Ramos (cell line): Measurements from ENCODE around the gene PRR19.
"Not testable (repeated sequence)": the region's sequence is repeated elsewhere in the genome, so short reads cannot be mapped to it uniquely, and the experiment has no call there.

Experiments used
- in situ Hi-C: fragments of 300-500 bp; cut with MboI; formaldehyde crosslinking; loops from one replicate; pipeline ENCODE4 v1.14.3; 2022; ENCODE audit warnings: low sequenced_read_pairs; ENCODE audit not compliant: unreplicated experiment

PRR19 gene

GRCh38 chr19:42335374-42335936, 33.5 kb downstream of the PRR19 start:
- in situ Hi-C loops: no loop called here

- in situ Hi-C loops: no loop called here
These were observed 34.0 kb downstream of the PRR19 start for GRCh38 chr19:42335971-42336370.

DNA sequence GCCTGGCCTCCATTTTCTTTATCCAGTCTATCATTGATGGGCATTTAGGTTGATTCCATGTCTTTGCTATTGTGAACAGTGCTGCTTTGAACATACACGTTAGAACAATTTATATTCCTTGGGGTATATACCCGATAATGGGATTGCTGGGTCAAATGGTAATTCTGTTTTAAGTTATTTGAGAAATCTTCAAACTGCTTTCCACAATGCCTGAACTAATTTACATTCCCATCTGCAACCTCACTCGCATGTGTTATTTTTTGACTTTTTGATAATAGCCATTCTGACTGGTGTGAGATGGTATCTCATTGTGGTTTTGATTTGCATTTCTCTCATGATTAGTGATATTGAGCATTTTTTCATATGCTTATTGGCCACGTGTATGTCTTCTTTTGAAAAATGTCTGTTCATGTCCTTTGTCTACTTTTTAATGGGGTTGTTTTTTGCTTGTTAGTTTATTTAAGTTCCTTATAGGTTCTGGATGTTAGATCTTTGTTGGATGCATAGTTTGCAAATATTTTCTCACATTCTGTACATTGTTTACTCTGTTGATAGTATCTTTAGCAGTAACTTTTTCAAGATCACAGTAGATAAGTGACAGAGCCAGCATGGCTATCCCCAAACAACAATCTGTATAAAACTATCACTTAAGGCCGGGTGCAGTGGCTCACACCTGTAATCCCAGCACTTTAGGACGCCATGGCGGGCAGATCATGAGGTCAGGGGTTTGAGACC, 37.4 kb downstream of the PRR19 start:
- in situ Hi-C loops: not testable (repeated sequence)

- in situ Hi-C loops: not testable (repeated sequence)
These were observed 38.0 kb downstream of the PRR19 start for GRCh38 chr19:42339922-42340321.

DNA sequence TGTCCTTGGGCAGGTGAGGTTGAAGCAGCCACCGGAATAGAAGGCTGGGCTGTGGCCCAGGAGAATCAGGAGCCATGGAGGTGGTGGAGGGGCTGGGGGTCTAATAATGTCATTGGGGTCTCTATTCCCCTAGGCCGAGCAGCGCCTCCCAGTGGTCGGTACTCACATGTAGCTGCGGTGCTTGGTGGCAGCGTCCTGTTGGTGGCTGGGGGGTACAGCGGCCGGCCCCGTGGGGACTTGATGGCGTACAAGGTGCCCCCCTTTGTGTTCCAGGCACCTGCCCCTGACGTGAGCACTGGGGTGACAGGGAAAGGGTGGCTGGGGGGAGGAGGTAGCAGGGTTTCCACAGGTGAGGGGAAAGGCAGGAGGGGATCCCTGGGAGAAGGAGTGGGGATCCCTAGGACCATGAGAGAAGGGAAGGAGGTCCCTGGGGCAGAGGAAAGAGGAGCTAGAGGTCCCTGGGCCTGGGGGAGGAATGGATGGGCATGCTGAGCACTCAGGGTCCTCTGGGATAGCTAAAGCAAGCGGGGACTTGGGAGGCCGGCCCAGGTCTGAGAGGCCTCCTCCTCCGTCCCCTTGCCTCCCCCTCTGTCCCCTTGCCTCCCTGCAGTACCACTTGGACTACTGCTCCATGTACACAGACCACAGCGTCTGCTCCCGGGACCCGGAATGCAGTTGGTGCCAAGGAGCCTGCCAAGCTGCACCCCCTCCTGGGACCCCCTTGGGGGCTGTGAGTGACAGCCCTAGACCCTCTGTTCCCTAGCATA, 41.6 kb downstream of the PRR19 start:
- in situ Hi-C loops: no loop called here

DNA sequence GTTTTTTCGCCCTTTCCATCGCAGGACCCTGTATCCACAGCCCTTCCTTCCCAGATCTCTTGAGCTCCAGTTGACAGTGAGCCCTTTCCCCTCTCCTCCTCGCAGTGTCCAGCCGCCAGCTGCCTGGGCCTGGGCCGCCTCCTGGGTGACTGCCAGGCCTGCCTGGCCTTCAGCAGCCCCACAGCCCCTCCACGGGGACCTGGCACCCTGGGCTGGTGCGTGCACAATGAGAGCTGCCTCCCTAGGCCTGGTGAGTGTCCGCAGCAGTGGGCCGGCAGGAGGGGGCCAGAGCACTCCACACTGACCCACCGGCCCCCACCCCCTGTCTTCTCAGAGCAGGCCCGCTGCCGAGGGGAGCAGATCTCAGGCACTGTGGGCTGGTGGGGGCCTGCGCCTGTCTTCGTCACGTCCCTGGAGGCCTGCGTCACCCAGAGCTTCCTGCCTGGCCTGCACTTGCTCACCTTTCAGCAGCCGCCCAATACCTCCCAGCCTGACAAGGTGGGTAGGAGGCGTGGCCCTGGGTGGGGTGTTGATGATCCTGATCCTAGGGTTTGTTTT, 42.5 kb downstream of the PRR19 start:
- in situ Hi-C loops: no loop called here

GRCh38 chr19:42345191-42345812, 43.4 kb downstream of the PRR19 start:
- in situ Hi-C loops: no loop called here

GRCh38 chr19:42348211-42348610, 46.3 kb downstream of the PRR19 start:
- in situ Hi-C loops: no loop called here

DNA sequence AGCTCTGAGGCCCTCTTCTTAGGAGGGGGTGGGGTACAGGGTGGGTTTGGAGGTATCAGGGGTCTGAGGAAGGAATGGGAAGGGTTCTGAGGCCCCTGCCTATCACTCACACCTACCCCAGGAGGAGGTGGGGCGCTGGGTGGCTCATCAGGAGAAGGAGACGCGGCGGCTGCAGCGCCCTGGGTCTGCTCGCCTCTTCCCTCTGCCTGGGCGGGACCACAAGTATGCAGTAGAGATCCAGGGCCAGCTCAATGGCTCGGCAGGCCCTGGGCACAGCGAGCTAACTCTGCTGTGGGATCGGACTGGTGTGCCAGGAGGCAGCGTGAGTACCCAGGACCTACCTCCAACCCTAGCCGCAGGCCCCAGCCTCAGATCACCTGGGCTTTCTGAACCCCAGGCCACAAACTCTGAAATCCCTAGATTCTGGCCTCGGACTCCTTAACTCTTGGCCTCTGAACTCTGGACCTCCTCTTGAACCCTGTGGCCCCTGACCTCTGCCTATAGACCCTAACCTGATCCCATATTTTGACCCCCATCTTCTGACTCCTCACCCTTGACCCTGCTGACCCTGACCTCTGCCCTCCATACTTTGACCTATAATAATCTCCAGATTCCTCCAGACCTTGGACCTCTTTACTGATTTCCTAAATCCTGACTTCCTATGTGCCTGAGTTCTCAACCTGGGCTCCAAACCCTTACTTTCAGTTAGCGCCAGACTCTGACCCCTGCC, 47.6 kb downstream of the PRR19 start:
- in situ Hi-C loops: no loop called here

GRCh38 chr19:42350417-42350816, 48.5 kb downstream of the PRR19 start:
- in situ Hi-C loops: no loop called here

DNA sequence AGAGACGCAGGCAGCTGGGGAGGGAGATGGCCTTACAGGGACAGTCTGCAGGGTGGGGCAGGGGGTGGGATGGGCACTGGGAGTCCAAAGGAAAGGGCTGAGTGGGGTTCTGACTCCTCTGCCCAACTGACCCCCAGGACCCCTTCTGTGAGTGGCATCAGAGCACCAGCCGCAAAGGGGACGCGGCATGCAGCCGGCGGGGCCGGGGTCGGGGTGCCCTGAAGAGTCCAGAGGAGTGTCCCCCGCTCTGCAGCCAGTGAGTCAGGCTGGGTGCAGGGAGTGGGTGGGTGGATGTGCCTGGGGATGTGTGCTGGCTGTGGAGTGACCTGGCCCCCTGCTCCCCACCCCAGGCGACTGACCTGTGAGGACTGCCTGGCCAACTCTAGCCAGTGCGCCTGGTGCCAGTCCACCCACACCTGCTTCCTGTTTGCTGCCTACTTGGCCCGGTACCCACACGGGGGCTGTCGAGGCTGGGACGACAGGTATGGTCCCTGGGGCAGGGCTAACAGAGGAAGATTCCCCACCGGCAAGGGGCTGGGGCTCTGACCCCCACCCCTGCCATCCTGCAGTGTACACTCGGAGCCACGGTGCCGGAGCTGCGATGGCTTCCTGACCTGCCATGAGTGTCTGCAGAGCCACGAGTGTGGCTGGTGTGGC, 49.3 kb downstream of the PRR19 start:
- in situ Hi-C loops: no loop called here

DNA sequence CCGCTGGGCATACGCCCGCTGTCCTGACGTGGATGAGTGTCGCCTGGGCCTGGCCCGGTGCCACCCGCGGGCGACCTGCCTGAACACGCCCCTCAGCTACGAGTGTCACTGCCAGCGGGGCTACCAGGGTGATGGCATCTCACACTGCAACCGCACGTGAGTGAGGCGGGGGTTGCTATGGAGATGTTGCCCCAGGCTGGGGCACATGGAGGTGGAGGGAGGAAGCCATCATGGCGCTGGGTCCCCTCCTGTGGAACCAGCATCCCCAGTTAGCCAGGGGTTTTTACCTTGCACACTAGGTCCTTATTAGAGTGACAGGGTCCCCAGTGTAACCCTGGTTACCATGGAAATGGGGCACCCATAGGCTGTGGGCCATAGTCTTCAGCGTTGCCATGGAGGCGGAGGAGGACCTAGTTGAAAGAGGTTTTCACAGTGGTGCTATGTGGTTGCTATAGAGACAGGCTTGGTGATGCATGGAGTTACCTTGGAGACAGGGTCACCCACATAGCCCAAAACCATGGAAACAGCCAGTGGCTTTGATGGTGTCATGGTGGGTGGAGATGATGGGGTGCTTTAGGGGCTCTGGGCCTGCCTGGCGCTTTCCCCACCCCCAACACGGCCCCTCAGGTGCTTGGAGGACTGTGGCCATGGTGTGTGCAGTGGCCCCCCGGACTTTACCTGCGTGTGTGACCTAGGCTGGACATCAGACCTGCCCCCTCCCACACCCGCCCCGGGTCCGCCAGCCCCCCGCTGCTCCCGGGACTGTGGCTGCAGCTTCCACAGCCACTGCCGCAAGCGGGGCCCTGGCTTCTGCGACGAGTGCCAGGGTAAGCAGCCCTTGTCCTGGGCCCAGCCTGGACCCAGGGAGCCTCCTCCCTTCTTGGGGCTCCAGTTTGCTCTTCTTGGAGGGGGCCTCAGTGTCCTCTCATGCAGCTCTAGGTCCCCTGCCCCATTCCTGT, 50.6 kb downstream of the PRR19 start:
- in situ Hi-C loops: no loop called here

DNA sequence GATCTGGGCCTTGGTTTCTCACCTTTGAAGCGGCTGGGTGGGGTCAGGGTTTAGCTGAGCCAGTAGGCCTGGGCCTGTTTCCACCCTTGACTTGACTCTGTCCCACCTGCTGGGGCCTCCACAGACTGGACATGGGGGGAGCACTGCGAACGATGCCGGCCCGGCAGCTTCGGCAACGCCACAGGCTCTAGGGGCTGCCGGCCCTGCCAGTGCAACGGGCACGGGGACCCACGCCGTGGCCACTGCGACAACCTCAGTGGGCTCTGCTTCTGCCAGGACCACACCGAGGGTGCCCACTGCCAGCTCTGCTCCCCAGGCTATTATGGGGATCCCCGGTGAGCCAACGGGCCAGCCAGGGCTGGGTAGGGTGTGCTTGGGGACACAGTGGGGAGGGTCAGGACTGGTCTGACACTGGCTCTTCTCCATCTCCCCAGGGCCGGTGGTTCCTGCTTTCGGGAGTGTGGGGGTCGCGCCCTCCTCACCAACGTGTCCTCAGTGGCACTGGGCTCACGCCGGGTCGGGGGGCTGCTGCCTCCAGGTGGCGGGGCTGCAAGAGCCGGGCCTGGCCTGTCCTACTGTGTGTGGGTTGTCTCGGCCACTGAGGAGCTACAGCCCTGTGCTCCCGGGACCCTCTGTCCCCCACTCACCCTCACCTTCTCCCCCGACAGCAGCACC, 51.5 kb downstream of the PRR19 start:
- in situ Hi-C loops: no loop called here

DNA sequence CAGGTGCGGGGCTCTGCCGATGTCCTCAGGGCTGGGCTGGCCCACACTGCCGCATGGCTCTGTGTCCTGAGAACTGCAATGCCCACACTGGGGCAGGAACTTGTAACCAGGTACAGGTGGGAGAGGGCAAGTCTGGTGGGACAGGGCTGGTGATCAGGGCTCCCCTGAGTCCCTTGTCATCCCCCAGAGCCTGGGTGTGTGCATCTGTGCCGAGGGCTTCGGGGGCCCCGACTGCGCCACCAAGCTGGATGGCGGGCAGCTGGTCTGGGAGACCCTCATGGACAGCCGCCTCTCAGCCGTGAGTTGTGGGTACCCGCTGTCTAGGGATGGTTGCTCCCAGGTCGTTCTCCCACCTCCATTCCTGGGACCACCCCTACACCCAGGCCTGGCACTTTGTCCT, 54.0 kb downstream of the PRR19 start:
- in situ Hi-C loops: no loop called here

GRCh38 chr19:42356686-42357085, 54.8 kb downstream of the PRR19 start:
- in situ Hi-C loops: no loop called here

DNA sequence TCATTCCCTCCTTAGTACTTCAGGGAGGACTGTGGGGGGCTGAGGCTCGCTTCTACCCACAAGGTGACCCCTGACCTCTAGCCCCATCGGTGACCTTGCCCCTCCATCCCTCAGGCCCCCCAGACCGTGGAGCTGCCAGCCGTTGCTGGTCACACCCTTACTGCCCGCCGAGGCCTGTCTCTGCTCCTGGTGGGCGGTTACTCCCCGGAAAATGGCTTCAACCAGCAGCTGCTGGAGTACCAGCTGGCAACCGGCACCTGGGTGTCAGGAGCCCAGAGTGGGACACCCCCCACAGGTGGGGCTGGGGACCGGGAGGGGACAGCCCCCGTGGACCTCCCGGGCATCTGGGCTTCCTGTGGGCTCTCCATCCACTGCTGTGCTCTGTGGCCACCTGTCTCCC, 55.4 kb downstream of the PRR19 start:
- in situ Hi-C loops: no loop called here
